Medulla oblongata (tissue), 1 donor: ENCODE results near the gene ZNF697.
"Not testable (repeated sequence)": the region's sequence is repeated elsewhere in the genome, so short reads cannot be mapped to it uniquely, and the experiment has no call there.

Experiments
- DNase-seq: peaks from one replicate; pipeline ENCODE4 v3.0.0-alpha.2; 2015; ENCODE audit errors: extremely low spot score

The ZNF697 gene

GRCh38 chr1:119602789-119603188, 45.3 kb downstream of the ZNF697 start:
- not testable (repeated sequence) for DNase-seq

DNA sequence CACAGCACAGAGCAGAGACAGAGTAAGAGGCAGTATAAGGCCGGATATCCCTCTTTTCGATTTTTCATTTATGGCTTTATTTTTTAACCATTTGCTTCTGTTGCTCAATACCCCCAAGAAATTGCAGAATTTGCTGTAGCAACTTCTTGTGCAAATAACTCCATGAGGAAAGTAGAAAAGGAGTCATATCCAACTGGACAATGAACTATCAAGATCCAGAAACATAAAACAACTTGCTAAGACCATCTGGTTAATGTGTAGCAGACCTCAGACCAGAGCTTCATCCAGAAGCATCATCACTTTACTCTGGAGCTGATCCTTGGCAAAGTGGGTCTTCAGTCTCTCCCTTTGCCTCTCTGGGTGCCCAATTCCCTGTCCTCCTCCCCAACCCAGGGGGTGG, 45.9 kb downstream of the ZNF697 start:
- no peak for DNase-seq

- DNase-seq: no peak
Observed at GRCh38 chr1:119600976-119601375, 47.1 kb downstream of the ZNF697 start.

- no peak for DNase-seq
Observed at GRCh38 chr1:119600561-119600960, 47.5 kb downstream of the ZNF697 start.

DNA sequence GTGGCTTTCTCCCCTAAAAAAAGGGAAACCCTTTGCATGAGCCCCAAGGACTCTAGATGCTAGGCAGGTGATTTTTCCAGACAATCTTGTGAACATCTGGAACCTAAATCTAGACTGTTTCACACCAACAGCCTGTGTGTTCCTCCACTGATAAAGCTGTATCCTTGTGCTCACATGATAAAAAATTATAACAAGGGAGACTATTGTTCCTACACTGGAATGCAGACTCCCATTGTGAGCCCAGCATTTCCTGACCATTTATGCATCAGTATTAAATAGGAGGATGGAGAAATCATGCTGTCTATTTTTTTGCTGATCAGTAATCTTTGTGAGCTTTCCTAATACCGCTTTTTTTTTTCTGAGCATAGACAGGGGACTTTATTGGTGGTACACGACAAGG, 52.5 kb downstream of the ZNF697 start:
- peak; percentile 54 for DNase-seq

- no peak for DNase-seq
Observed at GRCh38 chr1:119595168-119595567, 52.9 kb downstream of the ZNF697 start.

GRCh38 chr1:119594376-119594775, 53.7 kb downstream of the ZNF697 start:
- DNase-seq: no peak

GRCh38 chr1:119593805-119594204, 54.3 kb downstream of the ZNF697 start:
- DNase-seq: no peak

DNA sequence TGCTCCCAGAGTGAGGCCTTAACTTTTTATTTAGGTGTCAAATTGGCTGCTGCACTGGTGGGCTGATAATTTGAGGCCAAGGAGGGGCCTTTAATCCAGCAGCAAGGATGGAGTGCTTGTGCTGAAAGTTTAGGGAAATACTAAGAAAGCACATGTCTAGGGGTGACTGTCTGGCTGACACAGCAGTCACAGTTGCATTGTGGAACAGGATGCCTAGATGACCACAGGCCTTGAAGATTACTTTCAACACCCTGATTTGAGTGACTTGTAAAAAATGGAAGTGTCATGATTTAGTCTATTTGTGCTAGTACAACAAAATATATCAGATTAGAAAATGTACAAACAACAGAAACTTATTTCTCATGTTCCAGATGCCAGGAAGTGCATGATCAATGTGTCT, 57.7 kb downstream of the ZNF697 start:
- DNase-seq: no peak

- no peak for DNase-seq
Observed at GRCh38 chr1:119588621-119589020, 59.4 kb downstream of the ZNF697 start.

GRCh38 chr1:119587341-119587740, 60.7 kb downstream of the ZNF697 start:
- DNase-seq: no peak

DNA sequence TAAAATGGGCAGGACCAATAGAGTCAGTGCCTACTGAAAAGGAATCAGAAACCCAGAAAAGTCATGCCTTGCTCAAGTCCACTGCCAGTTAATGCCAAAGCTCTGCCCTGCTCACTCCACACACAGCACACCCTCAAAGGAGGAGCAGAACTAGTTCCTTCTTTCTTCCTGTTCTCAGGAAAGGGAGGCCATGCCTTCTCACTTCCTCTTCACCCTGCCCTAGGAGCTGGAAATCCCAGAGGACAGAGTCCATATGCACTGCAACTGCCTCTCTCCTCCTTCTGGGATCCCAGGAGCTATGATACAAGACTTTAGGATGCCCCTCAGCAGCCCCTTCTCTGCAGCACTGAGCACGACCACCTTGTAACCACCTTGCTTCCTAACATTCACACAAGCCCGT, 62.3 kb downstream of the ZNF697 start:
- DNase-seq: not testable (repeated sequence)

GRCh38 chr1:119582801-119583200, 65.3 kb downstream of the ZNF697 start:
- DNase-seq: peak; percentile 82

GRCh38 chr1:119581076-119581475, 67.0 kb downstream of the ZNF697 start:
- not testable (repeated sequence) for DNase-seq

- no peak for DNase-seq
Observed at GRCh38 chr1:119573886-119574285, 74.2 kb downstream of the ZNF697 start.

DNA sequence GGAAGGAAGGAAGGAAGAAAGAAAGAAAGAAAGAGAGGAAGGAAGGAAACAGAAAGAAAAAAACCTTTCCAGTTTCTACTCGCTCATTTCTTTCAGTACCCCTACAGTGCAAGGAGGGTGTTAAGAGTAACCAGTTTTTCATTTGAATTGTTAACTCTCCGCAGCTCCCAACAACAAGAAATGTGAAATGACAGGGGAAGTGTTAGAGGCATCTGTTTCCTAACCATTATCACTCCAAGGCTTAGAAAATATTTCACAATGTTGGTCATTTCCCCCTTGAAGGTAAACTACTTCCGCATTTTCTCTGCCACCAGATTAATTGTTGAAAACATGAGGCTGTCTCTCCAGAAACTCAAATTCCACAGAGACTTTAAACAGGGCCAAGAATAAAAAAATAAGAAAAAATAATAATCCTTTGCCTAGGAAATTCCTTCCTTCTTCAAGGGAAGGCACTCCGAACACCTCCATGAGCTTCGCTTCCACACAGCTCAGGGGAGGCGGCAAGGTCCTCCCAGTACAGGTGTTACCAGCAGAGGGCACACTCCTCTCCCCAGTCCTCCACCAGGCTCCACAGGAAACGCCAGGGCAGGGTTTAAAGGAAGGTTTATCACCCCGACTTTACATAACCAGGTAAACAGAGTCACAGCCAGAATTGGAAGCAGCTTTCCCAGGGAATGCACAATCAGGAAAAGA, 78.0 kb downstream of the ZNF697 start:
- DNase-seq: not testable (repeated sequence)
